HG03457 (cell line): ENCODE data around the gene BACE2.

ENCODE experiments used
- ATAC-seq: cut with Tn5 transposase; IDR thresholded peaks from one replicate; pipeline ENCODE4 v1.9.1; 2021; ENCODE audit warnings: moderate number of reproducible peaks; ENCODE audit not compliant: unreplicated experiment

Gene BACE2

GRCh38 chr21:41317458-41317857, 149.5 kb downstream of the BACE2 start:
- ATAC-seq: no peak

- ATAC-seq: no peak
Observed at GRCh38 chr21:41318218-41318617, 150.3 kb downstream of the BACE2 start.

- no peak for ATAC-seq
Observed at GRCh38 chr21:41319273-41319672, 151.3 kb downstream of the BACE2 start.

- ATAC-seq: no peak
Observed at GRCh38 chr21:41321211-41321907, 153.4 kb downstream of the BACE2 start.

- no peak for ATAC-seq
Observed at GRCh38 chr21:41321908-41322495, 154.0 kb downstream of the BACE2 start.

- ATAC-seq: no peak
Observed at GRCh38 chr21:41322496-41323382, 154.8 kb downstream of the BACE2 start.

GRCh38 chr21:41325138-41325912, 157.4 kb downstream of the BACE2 start:
- ATAC-seq: no peak

GRCh38 chr21:41326414-41327080, 158.6 kb downstream of the BACE2 start:
- no peak for ATAC-seq

- no peak for ATAC-seq
Observed at GRCh38 chr21:41327753-41328152, 159.8 kb downstream of the BACE2 start.

- no peak for ATAC-seq
Observed at GRCh38 chr21:41328660-41329607, 161.0 kb downstream of the BACE2 start.
